H9 (cell line): Measurements from ENCODE around the gene BMP7. TPM values are rescaled to one million over a fixed set of nuclear protein-coding genes. Genes with fewer than 3 reads are reported as not detected.

Source experiments
- DNase-seq: peaks from one replicate; pipeline ENCODE4 v3.0.0-alpha.2; 2017
- H2AFZ ChIP-seq: one replicate; pipeline ENCODE4 v1.6.1; 2013; ENCODE audit warnings: mild to moderate bottlenecking, low read length, control low read depth, moderate library complexity
- H2AK5ac ChIP-seq: 2 replicates; pipeline ENCODE4 v1.6.1; 2013; ENCODE audit warnings: low read length, control low read depth, mixed read lengths; ENCODE audit not compliant: insufficient read length
- H2BK120ac ChIP-seq: one replicate; pipeline ENCODE4 v1.6.1; 2013; ENCODE audit warnings: low read depth, mild to moderate bottlenecking, low read length, control low read depth, inconsistent platforms; ENCODE audit not compliant: poor library complexity, severe bottlenecking
- H2BK12ac ChIP-seq: 2 replicates; pipeline ENCODE4 v1.6.1; 2013; ENCODE audit warnings: low read length, control low read depth, mixed read lengths, low read depth; ENCODE audit not compliant: insufficient read length
- H2BK15ac ChIP-seq: 2 replicates; pipeline ENCODE4 v1.6.1; 2013; ENCODE audit warnings: low read depth, low read length, control low read depth
- H2BK20ac ChIP-seq: one replicate; pipeline ENCODE4 v1.6.1; 2013; ENCODE audit warnings: low read depth, mild to moderate bottlenecking, low read length, control low read depth, inconsistent platforms; ENCODE audit not compliant: poor library complexity, severe bottlenecking
- H2BK5ac ChIP-seq: 2 replicates; pipeline ENCODE4 v1.6.1; 2013; ENCODE audit warnings: low read length, control low read depth, mixed read lengths; ENCODE audit not compliant: insufficient read length
- H3K14ac ChIP-seq: 2 replicates; pipeline ENCODE4 v1.6.1; 2013; ENCODE audit warnings: low read length, control low read depth; ENCODE audit not compliant: insufficient read depth
- H3K18ac ChIP-seq: 2 replicates; pipeline ENCODE4 v1.6.1; 2013; ENCODE audit warnings: low read depth, mild to moderate bottlenecking, mixed read lengths, low read length, control low read depth; ENCODE audit not compliant: insufficient read length
- H3K23ac ChIP-seq: 2 replicates; pipeline ENCODE4 v1.6.1; 2013; ENCODE audit warnings: low read length, control low read depth, mixed read lengths, low read depth; ENCODE audit not compliant: insufficient read length
- H3K23me2 ChIP-seq: 2 replicates; pipeline ENCODE4 v1.6.1; 2013; ENCODE audit warnings: low read depth, mild to moderate bottlenecking, mixed read lengths, low read length, control low read depth; ENCODE audit not compliant: insufficient read length, poor library complexity, severe bottlenecking
- H3K27ac ChIP-seq: 2 replicates; pipeline ENCODE4 v1.5.1; 2013; ENCODE audit warnings: low read length, control low read depth, mixed read lengths, low read depth; ENCODE audit not compliant: insufficient read length
- H3K27me3 ChIP-seq: 2 replicates; pipeline ENCODE4 v1.6.1; 2013; ENCODE audit warnings: low read length, control low read depth, inconsistent platforms; ENCODE audit not compliant: insufficient read depth
- H3K4ac ChIP-seq: 2 replicates; pipeline ENCODE4 v1.6.1; 2013; ENCODE audit warnings: low read depth, mild to moderate bottlenecking, control low read depth, inconsistent platforms, low read length, moderate library complexity
- H3K4me1 ChIP-seq: 2 replicates; pipeline ENCODE4 v1.6.1; 2013; ENCODE audit warnings: low read length, control low read depth, inconsistent platforms; ENCODE audit not compliant: insufficient read depth
- H3K4me2 ChIP-seq: 2 replicates; pipeline ENCODE4 v1.6.1; 2013; ENCODE audit warnings: low read length, control low read depth, mixed read lengths; ENCODE audit not compliant: insufficient read length, insufficient read depth
- H3K56ac ChIP-seq: 2 replicates; pipeline ENCODE4 v1.6.1; 2013; ENCODE audit warnings: low read depth, mild to moderate bottlenecking, mixed read lengths, low read length, control low read depth; ENCODE audit not compliant: insufficient read length
- H3K79me1 ChIP-seq: 2 replicates; pipeline ENCODE4 v1.6.1; 2013; ENCODE audit warnings: low read depth, mild to moderate bottlenecking, moderate library complexity, low read length, control low read depth, inconsistent platforms; ENCODE audit not compliant: insufficient read depth, poor library complexity, severe bottlenecking
- H3K79me2 ChIP-seq: 2 replicates; pipeline ENCODE4 v1.6.1; 2013; ENCODE audit warnings: low read length, control low read depth, inconsistent platforms; ENCODE audit not compliant: insufficient read depth
- H3K9ac ChIP-seq: 2 replicates; pipeline ENCODE4 v1.6.1; 2013; ENCODE audit warnings: low read length, control low read depth, mixed read lengths; ENCODE audit not compliant: insufficient read length; ENCODE audit errors: extremely low read depth
- H3K9me3 ChIP-seq: one replicate; pipeline ENCODE4 v1.6.1; 2013; ENCODE audit warnings: low read depth, low read length, inconsistent platforms; ENCODE audit not compliant: control insufficient read depth
- H3T11ph ChIP-seq: one replicate; pipeline ENCODE4 v1.6.1; 2013; ENCODE audit warnings: mild to moderate bottlenecking, low read length, control low read depth, inconsistent platforms
- H4K20me1 ChIP-seq: one replicate; pipeline ENCODE4 v1.6.1; 2013; ENCODE audit not compliant: control insufficient read depth, insufficient read length, insufficient read depth
- H4K5ac ChIP-seq: 2 replicates; pipeline ENCODE4 v1.6.1; 2013; ENCODE audit warnings: low read depth, mild to moderate bottlenecking, mixed read lengths, low read length, control low read depth; ENCODE audit not compliant: insufficient read length
- H4K8ac ChIP-seq: replicated peaks from 2 replicates; pipeline ENCODE4 v1.6.1; 2013; ENCODE audit warnings: low read length, control low read depth, mixed read lengths, low read depth; ENCODE audit not compliant: insufficient read length
- H4K91ac ChIP-seq: 2 replicates; pipeline ENCODE4 v1.6.1; 2013; ENCODE audit warnings: low read depth, mild to moderate bottlenecking, moderate library complexity, mixed read lengths, low read length, control low read depth; ENCODE audit not compliant: insufficient read length
- H3K27ac Mint-ChIP-seq, 3 experiments: 2 replicates in 2 of 3; 3 replicates in 1 of 3; pipeline ENCODE4 v1.8.0; 2020 to 2021; ENCODE audit warnings: mixed read lengths in 3 of 3, mild to moderate bottlenecking in 1 of 3, moderate library complexity in 1 of 3
- H3K27me3 Mint-ChIP-seq: 2 replicates; pipeline ENCODE4 v1.8.0; 2021; ENCODE audit warnings: low read depth, mild to moderate bottlenecking, moderate library complexity, mixed read lengths
- H3K36me3 Mint-ChIP-seq, 3 experiments: 2 replicates in 2 of 3; 3 replicates in 1 of 3; pipeline ENCODE4 v1.8.0; 2020 to 2021; ENCODE audit warnings: low read depth in 3 of 3, mixed read lengths in 3 of 3; ENCODE audit not compliant: insufficient read depth in 1 of 3
- H3K4me1 Mint-ChIP-seq, 2 experiments: 2 replicates each; pipeline ENCODE4 v1.8.0; 2020; ENCODE audit warnings: mixed read lengths in 2 of 2
- H3K4me3 Mint-ChIP-seq, 2 experiments: 2 replicates in 1 of 2; 3 replicates in 1 of 2; pipeline ENCODE4 v1.8.0; 2020 to 2021; ENCODE audit warnings: mild to moderate bottlenecking in 2 of 2, mixed read lengths in 2 of 2, moderate library complexity in 1 of 2
- H3K9me3 Mint-ChIP-seq, 2 experiments: 2 replicates in 1 of 2; 3 replicates in 1 of 2; pipeline ENCODE4 v1.8.0; 2020; ENCODE audit warnings: mild to moderate bottlenecking in 2 of 2, mixed read lengths in 2 of 2, moderate library complexity in 1 of 2
- WGBS: extraction: QIAGEN DNeasy Blood & Tissue Kit; methylation state at CpG from one replicate; pipeline ENCODE4 v1.1.7; 2013; ENCODE audit warnings: missing lambda C conversion rate, low lambda C conversion rate, mixed read lengths; ENCODE audit not compliant: insufficient read length; ENCODE audit errors: extremely low coverage; 5-methylcytosine and 5-hydroxymethylcytosine counted together
- total RNA-seq: library from RNA; stranded (reverse); gene quantifications from 2 replicates; pipeline ENCODE4 v1.2.1, GENCODE V29; 2021
- TF ChIP-seq, protein P1 (sequence below): fragments of 200-600 bp; sonication (generic); conservative IDR thresholded peaks from 3 replicates; pipeline ENCODE4 v1.8.0; 2021; ENCODE audit warnings: antibody characterized with exemption, mild to moderate bottlenecking

Gene BMP7
- total RNA-seq, 1 experiment from 2014 or later: 17.7 TPM

DNA sequence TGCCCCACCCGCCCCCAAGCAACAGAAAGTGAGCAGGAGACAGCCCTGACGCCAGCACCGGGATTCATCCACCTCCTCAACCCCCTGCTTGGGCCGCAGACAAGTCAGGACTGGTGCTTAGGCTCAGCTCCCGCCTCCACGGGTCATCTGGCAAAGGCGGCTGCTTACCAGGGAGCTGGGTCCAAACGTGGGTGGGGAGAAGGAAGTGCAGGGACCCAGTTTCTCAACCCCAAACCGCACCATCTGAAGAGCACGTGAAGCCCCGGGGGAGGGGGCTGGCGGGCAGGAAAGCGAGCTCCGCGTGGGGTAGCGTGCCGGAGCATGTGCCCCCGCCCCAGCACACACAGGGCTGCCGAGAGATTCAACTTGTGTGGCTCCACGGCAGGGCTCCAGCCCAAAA lies 87.2 kb downstream of the BMP7 start:
- Mint-ChIP-seq H3K36me3 (no peaks in the 10 kb centered on the region; a peak in 2 of 7 replicates), H3K9me3 (no peaks in the 10 kb centered on the region), H3K27me3 (peaks cover 2% of the 10 kb centered on the region; the same call in 1 of the 2 replicates), H3K27ac (peak overlapping the region in 2 of 3 experiments; percentile 39 to 59; a peak in 2 of 7 replicates), H3K4me3 (no peak overlapping the region), H3K4me1 (peaks cover 47 to 57% of the 10 kb centered on the region in 2 experiments)
- no peaks in the 10 kb centered on the region for H3K79me1 ChIP-seq
- no peak overlapping the region for H3K56ac ChIP-seq
- H2BK120ac ChIP-seq: no peak overlapping the region
- H3K4me2 ChIP-seq: no peak overlapping the region
- H2BK5ac ChIP-seq: no peak overlapping the region
- H3K27ac ChIP-seq: no peak overlapping the region
- no peak overlapping the region for H3K23ac ChIP-seq
- DNase-seq: no peak
- H3K9ac ChIP-seq: no peak overlapping the region
- no peak overlapping the region for H2BK12ac ChIP-seq
- H3K23me2 ChIP-seq: no peaks in the 10 kb centered on the region
- H3K79me2 ChIP-seq: no peaks in the 10 kb centered on the region
- H2BK20ac ChIP-seq: no peak overlapping the region
- H4K5ac ChIP-seq: no peak overlapping the region
- H3K4me1 ChIP-seq: no peaks in the 10 kb centered on the region; the same call in 1 of the 2 replicates
- no peaks in the 10 kb centered on the region for H3K9me3 ChIP-seq
- no peak overlapping the region for H2BK15ac ChIP-seq
- no peak overlapping the region for H4K8ac ChIP-seq
- TF ChIP-seq, protein P1, sequence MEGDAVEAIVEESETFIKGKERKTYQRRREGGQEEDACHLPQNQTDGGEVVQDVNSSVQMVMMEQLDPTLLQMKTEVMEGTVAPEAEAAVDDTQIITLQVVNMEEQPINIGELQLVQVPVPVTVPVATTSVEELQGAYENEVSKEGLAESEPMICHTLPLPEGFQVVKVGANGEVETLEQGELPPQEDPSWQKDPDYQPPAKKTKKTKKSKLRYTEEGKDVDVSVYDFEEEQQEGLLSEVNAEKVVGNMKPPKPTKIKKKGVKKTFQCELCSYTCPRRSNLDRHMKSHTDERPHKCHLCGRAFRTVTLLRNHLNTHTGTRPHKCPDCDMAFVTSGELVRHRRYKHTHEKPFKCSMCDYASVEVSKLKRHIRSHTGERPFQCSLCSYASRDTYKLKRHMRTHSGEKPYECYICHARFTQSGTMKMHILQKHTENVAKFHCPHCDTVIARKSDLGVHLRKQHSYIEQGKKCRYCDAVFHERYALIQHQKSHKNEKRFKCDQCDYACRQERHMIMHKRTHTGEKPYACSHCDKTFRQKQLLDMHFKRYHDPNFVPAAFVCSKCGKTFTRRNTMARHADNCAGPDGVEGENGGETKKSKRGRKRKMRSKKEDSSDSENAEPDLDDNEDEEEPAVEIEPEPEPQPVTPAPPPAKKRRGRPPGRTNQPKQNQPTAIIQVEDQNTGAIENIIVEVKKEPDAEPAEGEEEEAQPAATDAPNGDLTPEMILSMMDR: no peak
- 0 out of 2 replicates have a peak overlapping the region, but pooled peaks have one; percentile 31 for H3K14ac ChIP-seq
- no peaks in the 10 kb centered on the region for H3K27me3 ChIP-seq
- no peak overlapping the region for H2AFZ ChIP-seq
- no peak overlapping the region for H4K91ac ChIP-seq
- H2AK5ac ChIP-seq: no peak overlapping the region
- H4K20me1 ChIP-seq: no peaks in the 10 kb centered on the region
- no peak overlapping the region for H3T11ph ChIP-seq
- WGBS: no CpG with 5 or more reads among the region's 20 CpGs
- H3K4ac ChIP-seq: no peak overlapping the region
- no peak overlapping the region for H3K18ac ChIP-seq
